SK-N-SH (cell line): ENCODE results near the gene AHSG. TPM values are rescaled to one million over a fixed set of nuclear protein-coding genes. Genes with fewer than 3 reads are reported as not detected.

Experiments
- CTCF ChIA-PET: fragments of 300-600, 350-600 bp; formaldehyde crosslinking; extraction: SDS; loops from one replicate; lab custom pipeline; 2021; lab: Yijun Ruan, JAX
- POLR2A ChIA-PET: fragments of 350-600 bp; sonication (Branson Sonifier 250); formaldehyde crosslinking; extraction: SDS; loops from one replicate; lab custom pipeline; 2020; ENCODE audit warnings: antibody characterized with exemption, inconsistent platforms; lab: Yijun Ruan, JAX
- DNase-seq: peaks from one replicate; pipeline ENCODE4 v3.0.0; 2012
- H2AFZ ChIP-seq: fragments of 200-600 bp; sonication (generic); 2 replicates; pipeline ENCODE4 v1.8.1; 2016; ENCODE audit warnings: antibody characterized with exemption, mild to moderate bottlenecking, low read depth
- H3F3A ChIP-seq: fragments of 200-600 bp; sonication (generic); replicated peaks from 2 replicates; pipeline ENCODE3; 2016; ENCODE audit warnings: antibody characterized with exemption, mild to moderate bottlenecking; ENCODE audit not compliant: insufficient read depth
- H3K27ac ChIP-seq, 2 experiments: fragments of 200-500 bp in 1 of 2; fragments of 200-600 bp in 1 of 2; sonication (Bioruptor generic) in 1 of 2; sonication (generic), shearing (Covaris generic) in 1 of 2; 2 replicates each; pipeline versions ENCODE4 v1.5.1 to v1.6.1; 2014 to 2016; ENCODE audit warnings: low read depth in 2 of 2, inconsistent platforms in 1 of 2, low read length in 1 of 2, mild to moderate bottlenecking in 1 of 2, mixed read lengths in 1 of 2
- H3K27me3 ChIP-seq: fragments of 200-600 bp; sonication (generic), shearing (Covaris generic); 2 replicates; pipeline ENCODE4 v1.6.1; 2016; ENCODE audit warnings: mixed run types; ENCODE audit not compliant: insufficient read depth
- H3K36me3 ChIP-seq, 2 experiments: fragments of 200-500 bp in 1 of 2; fragments of 200-600 bp in 1 of 2; sonication (Bioruptor generic) in 1 of 2; sonication (generic) in 1 of 2; replicated peaks in 1 of 2; 2 replicates each; pipeline versions ENCODE3 to v1.5.1; 2014 to 2016; ENCODE audit warnings: low read length in 1 of 2, mild to moderate bottlenecking in 1 of 2; ENCODE audit not compliant: insufficient read depth in 2 of 2, control insufficient read depth in 1 of 2
- H3K4me1 ChIP-seq, 2 experiments: fragments of 200-500 bp in 1 of 2; fragments of 200-600 bp in 1 of 2; sonication (Bioruptor generic) in 1 of 2; sonication (generic), shearing (Covaris generic) in 1 of 2; 2 replicates each; pipeline versions ENCODE4 v1.5.1 to v1.6.1; 2014 to 2016; ENCODE audit warnings: low read depth in 1 of 2, low read length in 1 of 2, mixed run types in 1 of 2; ENCODE audit not compliant: insufficient read depth in 2 of 2, control insufficient read depth in 1 of 2
- H3K4me2 ChIP-seq: fragments of 200-600 bp; sonication (generic), shearing (Covaris generic); 2 replicates; pipeline ENCODE4 v1.6.1; 2017; ENCODE audit warnings: mixed run types
- H3K4me3 ChIP-seq, 2 experiments: fragments of 200-500 bp in 1 of 2; fragments of 200-600 bp in 1 of 2; sonication (Bioruptor generic) in 1 of 2; sonication (generic), shearing (Covaris generic) in 1 of 2; 2 replicates each; pipeline versions ENCODE4 v1.5.1 to v1.8.1; 2014 to 2016; ENCODE audit warnings: low read depth in 2 of 2, inconsistent platforms in 1 of 2, low read length in 1 of 2, mild to moderate bottlenecking in 1 of 2, mixed read lengths in 1 of 2, moderate library complexity in 1 of 2
- H3K79me2 ChIP-seq: fragments of 200-600 bp; sonication (generic); 2 replicates; pipeline ENCODE4 v1.8.1; 2017; ENCODE audit warnings: mild to moderate bottlenecking; ENCODE audit not compliant: insufficient read depth
- H3K9ac ChIP-seq: fragments of 200-600 bp; sonication (generic); 2 replicates; pipeline ENCODE4 v1.6.1; 2017; ENCODE audit warnings: mixed run types
- H3K9me2 ChIP-seq: fragments of 200-600 bp; sonication (generic); 2 replicates; pipeline ENCODE4 v1.6.1; 2017; ENCODE audit warnings: mixed run types
- H3K9me3 ChIP-seq: fragments of 200-600 bp; sonication (generic); 2 replicates; pipeline ENCODE4 v1.6.1; 2017; ENCODE audit warnings: mixed run types, mild to moderate bottlenecking, moderate library complexity
- H4K20me1 ChIP-seq: fragments of 200-600 bp; sonication (generic); 2 replicates; pipeline ENCODE4 v1.6.1; 2017; ENCODE audit warnings: mild to moderate bottlenecking, mixed run types; ENCODE audit not compliant: insufficient read depth
- CHD2 ChIP-seq: fragments of 150-350 bp; IDR thresholded peaks from 2 replicates; pipeline ENCODE4 v1.6.1; 2018; ENCODE audit warnings: low read length; ENCODE audit not compliant: partially characterized antibody
- ELF1 ChIP-seq: IDR thresholded peaks from 2 replicates; pipeline ENCODE4 v1.4.0; 2012
- EP300 ChIP-seq, 2 experiments: IDR thresholded peaks; 2 replicates each; pipeline versions ENCODE4 v1.4.0 to v1.6.1; 2012; ENCODE audit warnings: borderline replicate concordance in 1 of 2, low read depth in 1 of 2, low read length in 1 of 2
- EZH2phosphoT487 ChIP-seq: fragments of 200-600 bp; sonication (generic); IDR thresholded peaks from 2 replicates; pipeline ENCODE4 v1.6.1; 2017; ENCODE audit warnings: low read depth, mixed run types, mild to moderate bottlenecking, antibody characterized with exemption, moderate library complexity, borderline replicate concordance
- FOSL2 ChIP-seq: IDR thresholded peaks from 2 replicates; pipeline ENCODE4 v1.4.0; 2012; ENCODE audit warnings: low read depth, mild to moderate bottlenecking, moderate library complexity, borderline replicate concordance
- FOXM1 ChIP-seq: IDR thresholded peaks from 2 replicates; pipeline ENCODE4 v1.4.0; 2012; ENCODE audit warnings: low read depth, mild to moderate bottlenecking
- GATA2 ChIP-seq: sonication (generic); formaldehyde crosslinking; IDR thresholded peaks from 2 replicates; pipeline ENCODE4 v1.5.0; 2020; ENCODE audit warnings: mild to moderate bottlenecking, missing genetic modification reagents
- JUND ChIP-seq: IDR thresholded peaks from 2 replicates; pipeline ENCODE4 v1.4.0; 2012
- MEF2A ChIP-seq: IDR thresholded peaks from 2 replicates; pipeline ENCODE4 v1.4.0; 2012; ENCODE audit warnings: low read depth, borderline replicate concordance
- MXI1 ChIP-seq: IDR thresholded peaks from 2 replicates; pipeline ENCODE4 v1.6.1; 2012; ENCODE audit warnings: mild to moderate bottlenecking, low read depth, low read length, improper control_type of control experiment
- NRF1 ChIP-seq: IDR thresholded peaks from 2 replicates; pipeline ENCODE4 v1.6.1; 2012; ENCODE audit warnings: low read depth, mild to moderate bottlenecking, low read length
- PBX3 ChIP-seq: IDR thresholded peaks from 2 replicates; pipeline ENCODE4; 2012
- POLR2AphosphoS5 ChIP-seq: IDR thresholded peaks from 2 replicates; pipeline ENCODE4 v1.6.1; 2012; ENCODE audit warnings: low read depth, low read length
- RAD21 ChIP-seq: IDR thresholded peaks from 2 replicates; pipeline ENCODE4 v1.6.1; 2012; ENCODE audit warnings: mild to moderate bottlenecking, low read length
- RCOR1 ChIP-seq: fragments of 150-350 bp; IDR thresholded peaks from 2 replicates; pipeline ENCODE4 v1.6.1; 2017; ENCODE audit warnings: antibody characterized with exemption, low read length
- RFX5 ChIP-seq: IDR thresholded peaks from 2 replicates; pipeline ENCODE4 v1.6.1; 2012; ENCODE audit warnings: mild to moderate bottlenecking, improper control_type of control experiment, low read length
- RXRA ChIP-seq: IDR thresholded peaks from 2 replicates; pipeline ENCODE4 v1.4.0; 2012; ENCODE audit warnings: low read depth, mild to moderate bottlenecking, borderline replicate concordance
- SIN3A ChIP-seq: IDR thresholded peaks from 2 replicates; pipeline ENCODE4 v1.6.1; 2012; ENCODE audit warnings: low read depth, mild to moderate bottlenecking, low read length, moderate library complexity, borderline replicate concordance
- TAF1 ChIP-seq: IDR thresholded peaks from 2 replicates; pipeline ENCODE4 v1.6.1; 2012; ENCODE audit warnings: low read depth, mild to moderate bottlenecking, low read length, moderate library complexity, borderline replicate concordance
- TCF12 ChIP-seq: IDR thresholded peaks from 2 replicates; pipeline ENCODE4 v1.4.0; 2012
- YY1 ChIP-seq: IDR thresholded peaks from 2 replicates; pipeline ENCODE4 v1.4.0; 2012; ENCODE audit warnings: low read depth, mild to moderate bottlenecking
- ZBTB33 ChIP-seq: IDR thresholded peaks from 2 replicates; pipeline ENCODE4 v1.4.0; 2012; ENCODE audit warnings: low read depth, borderline replicate concordance
- WGBS: methylation state at CpG from one replicate; pipeline ENCODE4 v1.1.6; 2017; ENCODE audit warnings: low lambda C conversion rate; 5-methylcytosine and 5-hydroxymethylcytosine counted together
- polyA plus RNA-seq, 3 experiments: library from polyadenylated mRNA; depleted of rRNA; stranded (reverse); fragments of >200 nt; gene quantifications; 2 replicates each; pipeline ENCODE4 v1.2.3, GENCODE V29; 2012
- TF ChIP-seq, protein P1 (sequence below): fragments of 200-600 bp; sonication (generic); IDR thresholded peaks from 2 replicates; pipeline ENCODE4 v1.6.1; 2017; ENCODE audit warnings: antibody characterized with exemption, mild to moderate bottlenecking, moderate library complexity
- TF ChIP-seq, protein P2 (sequence below): fragments of 150-350 bp; IDR thresholded peaks from 2 replicates; pipeline ENCODE4 v1.6.1; 2017; ENCODE audit warnings: antibody characterized with exemption, low read length, low read depth, borderline replicate concordance
- TF ChIP-seq, protein P3 (sequence below): IDR thresholded peaks from 2 replicates; pipeline ENCODE4 v1.4.0; 2012; ENCODE audit warnings: low read depth
- TF ChIP-seq, protein P4 (sequence below): IDR thresholded peaks from 2 replicates; pipeline ENCODE4 v1.4.0; 2012; ENCODE audit warnings: low read depth, borderline replicate concordance

Gene AHSG
- polyA plus RNA-seq, 1 of the 3 experiments (the other 2 are of a cell fraction) = not detected

DNA sequence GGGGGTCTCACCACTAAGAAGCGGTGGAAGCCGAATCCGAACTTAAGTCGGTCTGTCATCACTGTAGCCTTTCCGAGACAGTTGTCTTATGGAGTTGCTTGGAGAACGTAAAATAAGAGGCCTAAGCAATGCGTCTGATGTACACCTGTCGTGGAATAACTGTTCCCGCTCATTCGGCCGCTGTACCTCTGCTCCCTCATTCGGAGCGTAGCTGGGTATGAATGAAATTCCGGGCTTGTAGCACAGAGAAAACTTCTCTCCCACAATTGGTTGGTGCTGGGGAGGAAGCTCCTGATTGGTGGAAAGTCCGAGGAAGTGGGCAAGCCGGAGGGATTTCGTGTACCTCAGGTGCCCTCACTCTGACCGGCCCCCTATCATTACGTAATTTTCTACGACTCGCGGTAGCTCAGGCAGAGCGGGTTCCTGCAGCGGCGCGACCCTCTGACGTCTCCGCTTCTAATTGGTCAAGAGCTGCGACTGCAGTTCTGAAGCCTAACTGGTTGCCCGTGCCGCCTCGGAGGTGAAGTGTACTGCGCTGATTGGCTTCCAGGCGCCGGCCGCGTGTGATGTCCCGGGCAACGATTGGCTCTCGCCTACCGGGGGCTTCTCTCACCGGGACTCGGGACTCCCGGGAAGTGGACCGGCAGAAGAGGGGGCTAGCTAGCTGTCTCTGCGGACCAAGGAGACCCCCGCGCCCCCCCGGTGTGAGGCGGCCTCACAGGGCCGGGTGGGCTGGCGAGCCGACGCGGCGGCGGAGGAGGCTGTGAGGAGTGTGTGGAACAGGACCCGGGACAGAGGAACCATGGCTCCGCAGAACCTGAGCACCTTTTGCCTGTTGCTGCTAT is 42.5 kb upstream of the AHSG start, which contains the start of gene DNAJB11:
Gene DNAJB11 (plus strand): TSS at position 625 of the 845 bp plus-strand sequence. CDS start 178 bp downstream, at position 803.
- Histone ChIP-seq H3K27me3 (no peaks in the 10 kb centered on the region), H3K27ac (peak within 1 kb of the TSS; percentile 50 to 80; a peak in 3 of 4 replicates), H3K4me1 (peaks cover 16 to 17% of the 10 kb centered on the region in 2 experiments), H3K36me3 (peaks cover 25 to 28% of the 10 kb centered on the region in 2 experiments), H2AFZ (peak within 1 kb of the TSS; percentile 94), H3K4me2 (peak within 1 kb of the TSS; percentile 97), H3K9me2 (no peaks in the 10 kb centered on the region), H3F3A (no peaks in the 10 kb centered on the region), H3K9me3 (no peaks in the 10 kb centered on the region), H3K9ac (peak within 1 kb of the TSS; percentile 78), H3K79me2 (peaks cover 44% of the 10 kb centered on the region), H3K4me3 (peak within 1 kb of the TSS; percentile 86 to 96), H4K20me1 (no peaks in the 10 kb centered on the region)
- 0% methylated on average over 42 of the region's 59 CpGs for WGBS
- peak; percentile 96 for DNase-seq
- CTCF ChIA-PET = interaction anchor here (1.1 to 2.6 kb wide), 3 partner anchors 30 to 252 kb away, joined by 3 to 7 read pairs (median 3); no protein-coding TSS in a partner anchor
- POLR2A ChIA-PET = interaction anchor here (0.8 to 1.4 kb wide), 5 partner anchors 17 to 633 kb away, joined by 3 to 17 read pairs (median 4); partner anchors contain the start of genes EIF4A2 and TRA2B
- TF ChIP-seq ELF1 = peak; percentile 85
- peak; percentile 80 for TF ChIP-seq MXI1
- no peak for TF ChIP-seq FOXM1
- TF ChIP-seq, protein P1, sequence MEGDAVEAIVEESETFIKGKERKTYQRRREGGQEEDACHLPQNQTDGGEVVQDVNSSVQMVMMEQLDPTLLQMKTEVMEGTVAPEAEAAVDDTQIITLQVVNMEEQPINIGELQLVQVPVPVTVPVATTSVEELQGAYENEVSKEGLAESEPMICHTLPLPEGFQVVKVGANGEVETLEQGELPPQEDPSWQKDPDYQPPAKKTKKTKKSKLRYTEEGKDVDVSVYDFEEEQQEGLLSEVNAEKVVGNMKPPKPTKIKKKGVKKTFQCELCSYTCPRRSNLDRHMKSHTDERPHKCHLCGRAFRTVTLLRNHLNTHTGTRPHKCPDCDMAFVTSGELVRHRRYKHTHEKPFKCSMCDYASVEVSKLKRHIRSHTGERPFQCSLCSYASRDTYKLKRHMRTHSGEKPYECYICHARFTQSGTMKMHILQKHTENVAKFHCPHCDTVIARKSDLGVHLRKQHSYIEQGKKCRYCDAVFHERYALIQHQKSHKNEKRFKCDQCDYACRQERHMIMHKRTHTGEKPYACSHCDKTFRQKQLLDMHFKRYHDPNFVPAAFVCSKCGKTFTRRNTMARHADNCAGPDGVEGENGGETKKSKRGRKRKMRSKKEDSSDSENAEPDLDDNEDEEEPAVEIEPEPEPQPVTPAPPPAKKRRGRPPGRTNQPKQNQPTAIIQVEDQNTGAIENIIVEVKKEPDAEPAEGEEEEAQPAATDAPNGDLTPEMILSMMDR = no peak
- TF ChIP-seq POLR2AphosphoS5 = peak; percentile 82
- TF ChIP-seq EP300 (IDR thresholded peaks at IDR 0.05; ENCODE audit: borderline replicate concordance in 1 of 2, low read depth in 1 of 2, low read length in 1 of 2) = no peak; a peak in 1 of 4 replicates
- peak; percentile 96 for TF ChIP-seq TAF1
- TF ChIP-seq JUND = no peak
- TF ChIP-seq NRF1 = 0 out of 2 replicates have a peak, but pooled peaks have one; percentile 2
- TF ChIP-seq MEF2A = no peak
- peak; percentile 59; the same call in 1 of the 2 replicates for TF ChIP-seq RCOR1
- TF ChIP-seq PBX3 = peak; percentile 39; the same call in 1 of the 2 replicates
- no peak for TF ChIP-seq RAD21
- TF ChIP-seq ZBTB33 = peak; percentile 93
- peak; percentile 97 for TF ChIP-seq CHD2
- TF ChIP-seq GATA2 (CRISPR knock-in tag) = no peak
- peak; percentile 93 for TF ChIP-seq RFX5
- no peak for TF ChIP-seq FOSL2
- peak; percentile 84; the same call in 1 of the 2 replicates for TF ChIP-seq SIN3A
- peak; percentile 4; the same call in 1 of the 2 replicates for TF ChIP-seq TCF12
- TF ChIP-seq, protein P2, sequence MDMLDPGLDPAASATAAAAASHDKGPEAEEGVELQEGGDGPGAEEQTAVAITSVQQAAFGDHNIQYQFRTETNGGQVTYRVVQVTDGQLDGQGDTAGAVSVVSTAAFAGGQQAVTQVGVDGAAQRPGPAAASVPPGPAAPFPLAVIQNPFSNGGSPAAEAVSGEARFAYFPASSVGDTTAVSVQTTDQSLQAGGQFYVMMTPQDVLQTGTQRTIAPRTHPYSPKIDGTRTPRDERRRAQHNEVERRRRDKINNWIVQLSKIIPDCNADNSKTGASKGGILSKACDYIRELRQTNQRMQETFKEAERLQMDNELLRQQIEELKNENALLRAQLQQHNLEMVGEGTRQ = no peak
- TF ChIP-seq, protein P3, sequence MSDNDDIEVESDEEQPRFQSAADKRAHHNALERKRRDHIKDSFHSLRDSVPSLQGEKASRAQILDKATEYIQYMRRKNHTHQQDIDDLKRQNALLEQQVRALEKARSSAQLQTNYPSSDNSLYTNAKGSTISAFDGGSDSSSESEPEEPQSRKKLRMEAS = peak; percentile 75
- no peak for TF ChIP-seq EZH2phosphoT487
- TF ChIP-seq, protein P4, sequence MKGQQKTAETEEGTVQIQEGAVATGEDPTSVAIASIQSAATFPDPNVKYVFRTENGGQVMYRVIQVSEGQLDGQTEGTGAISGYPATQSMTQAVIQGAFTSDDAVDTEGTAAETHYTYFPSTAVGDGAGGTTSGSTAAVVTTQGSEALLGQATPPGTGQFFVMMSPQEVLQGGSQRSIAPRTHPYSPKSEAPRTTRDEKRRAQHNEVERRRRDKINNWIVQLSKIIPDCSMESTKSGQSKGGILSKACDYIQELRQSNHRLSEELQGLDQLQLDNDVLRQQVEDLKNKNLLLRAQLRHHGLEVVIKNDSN = peak; percentile 39; the same call in 1 of the 2 replicates
- TF ChIP-seq YY1 = no peak; the same call in 1 of the 2 replicates
- no peak for TF ChIP-seq RXRA
